GM18870 (cell line): ENCODE results near the gene LTBP1.
"Not testable (repeated sequence)": the region's sequence is repeated elsewhere in the genome, so short reads cannot be mapped to it uniquely, and the experiment has no call there.

Experiments
- ATAC-seq: cut with Tn5 transposase; IDR thresholded peaks from one replicate; pipeline ENCODE4 v1.9.1; 2021; ENCODE audit warnings: moderate library complexity; ENCODE audit not compliant: unreplicated experiment

LTBP1 gene

GRCh38 chr2:33032245-33032644 lies 85.5 kb downstream of the LTBP1 start:
- ATAC-seq = no peak

DNA sequence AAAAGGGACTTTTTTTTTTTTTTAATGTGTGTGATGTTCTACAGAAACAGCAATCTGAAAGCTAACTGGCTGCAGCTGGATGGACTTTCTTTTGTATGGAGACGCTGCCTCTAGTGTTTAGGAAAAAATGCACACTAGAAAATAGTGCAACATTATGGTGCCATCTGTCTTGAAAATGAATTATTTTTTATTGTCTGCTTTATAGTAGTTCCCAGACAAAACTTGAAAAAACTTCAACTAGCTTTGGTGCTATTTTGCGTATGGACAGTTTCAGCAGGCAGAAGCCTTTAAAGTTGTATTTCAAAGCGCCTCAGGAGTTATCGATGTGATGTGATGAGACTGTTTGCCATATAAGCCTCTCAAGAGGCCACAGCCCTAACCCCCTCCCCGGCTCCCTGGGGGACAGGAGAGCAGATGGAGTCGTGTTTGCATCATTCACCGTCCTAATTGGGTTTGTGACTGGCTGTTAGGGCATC lies 86.9 kb downstream of the LTBP1 start:
- ATAC-seq = no peak

DNA sequence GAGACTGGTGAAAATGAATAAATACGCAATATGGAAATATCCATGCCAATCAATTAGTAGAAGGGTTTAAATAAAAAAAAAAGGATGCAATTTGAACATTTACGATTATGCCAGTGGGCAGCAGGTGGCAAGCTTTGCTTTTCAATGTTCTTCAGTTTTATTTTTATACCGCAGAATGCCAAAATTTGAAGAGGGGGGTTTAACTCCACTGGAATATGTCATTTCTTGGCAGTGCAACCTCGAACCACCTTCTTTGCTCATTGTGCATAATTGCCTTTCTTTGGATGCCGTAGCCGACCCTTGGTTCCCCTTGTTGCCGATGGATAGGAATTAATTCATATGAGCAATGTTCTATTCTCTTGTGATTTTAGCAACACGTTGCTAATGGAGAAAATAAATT lies 88.0 kb downstream of the LTBP1 start:
- ATAC-seq = no peak

GRCh38 chr2:33038230-33038629 lies 91.5 kb downstream of the LTBP1 start:
- ATAC-seq = no peak

- no peak for ATAC-seq
Observed at GRCh38 chr2:33038799-33039198, 92.0 kb downstream of the LTBP1 start.

GRCh38 chr2:33040541-33040940 lies 93.8 kb downstream of the LTBP1 start:
- ATAC-seq = no peak

DNA sequence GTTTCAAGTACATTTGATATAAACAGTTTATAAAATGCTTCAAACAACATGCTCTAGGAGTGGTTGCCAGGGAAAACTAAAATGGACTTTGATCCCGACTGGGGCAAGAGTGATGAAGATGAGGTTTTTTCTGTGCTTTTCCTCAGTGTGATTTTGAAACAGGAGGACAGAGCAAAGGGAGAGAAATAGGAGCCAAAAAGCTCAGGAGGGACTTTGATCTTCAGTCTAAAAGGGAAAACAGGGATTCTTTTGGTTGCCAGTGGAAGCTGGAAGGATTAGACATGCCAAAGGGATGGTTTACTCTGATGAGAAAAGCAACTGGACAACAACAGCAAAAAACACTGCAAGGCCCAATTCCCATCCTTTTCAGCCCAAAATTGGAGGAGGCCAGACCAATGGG lies 95.5 kb downstream of the LTBP1 start:
- no peak for ATAC-seq

DNA sequence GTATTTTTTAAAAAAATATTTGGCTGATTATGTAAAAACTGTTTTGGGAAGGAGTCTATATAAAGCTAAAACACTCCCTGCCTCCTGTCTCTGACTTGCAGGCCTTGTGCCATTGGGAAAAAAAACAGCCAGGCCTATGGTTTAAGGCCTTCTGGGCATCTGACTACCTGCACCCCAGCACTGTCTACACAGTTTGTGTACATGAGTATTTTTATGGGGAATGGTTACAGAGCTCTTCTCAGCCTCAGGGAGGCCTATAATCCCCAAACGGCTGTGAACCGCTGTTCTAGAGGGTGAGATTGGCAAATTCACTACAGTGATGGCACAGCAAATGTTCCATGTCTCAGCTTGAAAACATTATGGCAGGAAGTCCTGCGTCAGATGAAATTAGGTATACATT lies 96.1 kb downstream of the LTBP1 start:
- no peak for ATAC-seq

- no peak for ATAC-seq
Observed at GRCh38 chr2:33047939-33048338, 101.2 kb downstream of the LTBP1 start.

DNA sequence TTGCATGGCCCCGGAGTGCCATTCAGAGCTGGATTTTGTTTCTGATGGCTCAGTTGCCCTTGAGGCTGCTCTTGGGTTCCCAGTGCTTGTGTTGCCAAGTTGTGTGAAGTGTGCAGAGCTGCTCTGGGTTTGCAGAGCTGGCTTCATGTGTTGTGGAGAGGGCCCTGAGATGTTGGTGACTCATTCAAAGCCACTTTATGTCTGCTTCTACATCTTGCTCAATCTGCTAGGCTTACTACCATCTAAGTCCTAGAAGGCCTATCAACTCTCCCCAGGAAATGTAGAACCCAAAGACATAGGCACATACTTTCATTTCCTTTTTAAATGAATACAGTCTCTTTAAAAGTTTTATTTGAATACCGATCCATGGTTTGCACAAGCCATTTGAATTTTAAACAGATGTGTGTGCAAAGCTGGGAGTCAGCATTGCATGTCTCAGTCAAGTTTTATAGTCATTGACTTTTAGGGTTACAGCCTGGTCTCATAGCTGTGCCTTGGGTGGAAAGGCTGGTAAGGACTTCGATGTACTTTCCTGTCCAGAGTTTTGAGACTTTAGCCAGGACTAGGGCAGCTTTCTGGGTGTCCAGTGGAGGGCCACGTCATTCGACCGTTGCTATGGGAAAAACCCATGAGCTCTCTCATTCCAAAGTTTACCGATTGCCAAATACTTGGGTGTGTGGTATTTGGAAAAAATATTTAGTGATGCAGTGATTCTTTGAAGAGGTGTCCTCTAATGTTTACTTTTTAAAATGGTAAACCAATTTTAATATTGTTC lies 105.0 kb downstream of the LTBP1 start:
- no peak for ATAC-seq

GRCh38 chr2:33052361-33052735 lies 105.6 kb downstream of the LTBP1 start:
- ATAC-seq = no peak

DNA sequence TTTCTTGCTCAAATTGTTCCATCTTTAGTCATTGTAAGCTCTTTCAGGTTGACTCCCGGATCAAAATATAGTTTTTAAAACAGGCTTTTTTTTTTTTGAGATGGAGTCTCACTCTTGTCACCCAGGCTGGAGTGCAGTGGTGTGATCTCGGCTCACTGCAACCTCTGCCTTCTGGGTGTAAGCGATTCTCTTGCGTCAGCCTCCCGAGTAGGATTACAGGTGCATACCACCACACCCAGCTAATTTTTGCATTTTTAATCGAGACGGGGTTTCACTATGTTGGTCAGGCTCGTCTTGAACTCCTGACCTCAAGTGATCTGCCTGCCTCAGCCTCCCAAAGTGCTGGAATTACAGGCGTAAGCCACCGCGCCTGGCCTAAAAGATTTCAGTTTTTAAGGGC lies 106.0 kb downstream of the LTBP1 start:
- ATAC-seq = not testable (repeated sequence)

DNA sequence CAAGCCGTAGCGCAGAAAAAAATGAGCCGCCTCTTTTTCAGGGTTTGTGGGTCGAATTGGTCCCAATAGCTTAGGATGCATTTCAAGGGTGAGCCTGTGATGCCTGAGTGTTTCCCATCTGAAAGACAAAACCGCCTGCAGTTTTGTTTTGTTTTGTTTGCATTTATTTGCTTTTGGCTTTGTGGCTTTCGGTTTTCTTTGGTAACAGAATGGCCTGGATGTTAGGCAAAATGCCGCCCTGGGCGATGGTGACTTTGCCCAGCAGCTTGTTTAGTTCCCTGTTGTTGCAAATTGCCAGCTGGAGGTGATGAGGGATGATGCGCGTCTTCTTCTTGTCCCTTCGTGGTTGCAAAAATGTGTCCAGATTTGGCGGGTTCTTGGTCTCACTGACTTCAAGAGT lies 109.4 kb downstream of the LTBP1 start:
- no peak for ATAC-seq

DNA sequence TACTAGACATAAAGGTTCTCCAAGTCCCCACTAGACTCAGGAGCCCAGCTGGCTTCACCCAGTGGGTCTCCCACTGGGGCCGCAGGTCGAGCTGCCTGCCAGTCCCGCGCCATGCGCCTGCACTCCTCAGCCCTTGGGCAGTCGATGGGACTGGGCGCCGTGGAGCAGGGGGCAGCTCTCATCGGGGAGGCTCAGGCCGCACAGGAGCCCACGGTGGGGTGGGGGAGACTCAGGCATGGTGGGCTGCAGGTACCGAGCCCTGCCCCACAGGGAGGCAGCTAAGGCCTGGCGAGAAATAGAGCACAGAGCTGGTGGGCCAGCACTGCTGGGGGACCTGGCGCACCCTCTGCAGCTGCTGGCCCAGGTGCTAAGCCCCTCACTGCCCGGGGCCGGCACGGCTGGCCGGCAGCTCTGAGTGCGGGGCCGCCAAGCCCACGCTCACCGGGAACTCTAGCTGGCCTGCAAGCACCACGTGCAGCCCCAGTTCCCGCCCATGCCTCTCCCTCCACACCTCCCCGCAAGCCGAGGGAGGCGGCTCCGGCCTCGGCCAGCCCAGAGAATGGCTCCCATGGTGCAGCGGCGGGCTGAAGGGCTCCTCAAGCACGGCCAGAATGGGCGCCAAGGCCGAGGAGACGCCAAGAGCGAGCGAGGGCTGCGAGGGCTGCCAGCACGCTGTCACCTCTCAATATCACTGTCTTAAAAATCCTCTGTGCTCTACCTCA lies 110.7 kb downstream of the LTBP1 start:
- ATAC-seq = not testable (repeated sequence)

- no peak for ATAC-seq
Observed at GRCh38 chr2:33058716-33059470, 112.1 kb downstream of the LTBP1 start.

- no peak for ATAC-seq
Observed at GRCh38 chr2:33059471-33060156, 112.9 kb downstream of the LTBP1 start.

- ATAC-seq = no peak
Observed at GRCh38 chr2:33060405-33060804, 113.7 kb downstream of the LTBP1 start.

GRCh38 chr2:33062665-33063250 lies 116.0 kb downstream of the LTBP1 start:
- no peak for ATAC-seq

- ATAC-seq = no peak
Observed at GRCh38 chr2:33064349-33064801, 117.6 kb downstream of the LTBP1 start.

DNA sequence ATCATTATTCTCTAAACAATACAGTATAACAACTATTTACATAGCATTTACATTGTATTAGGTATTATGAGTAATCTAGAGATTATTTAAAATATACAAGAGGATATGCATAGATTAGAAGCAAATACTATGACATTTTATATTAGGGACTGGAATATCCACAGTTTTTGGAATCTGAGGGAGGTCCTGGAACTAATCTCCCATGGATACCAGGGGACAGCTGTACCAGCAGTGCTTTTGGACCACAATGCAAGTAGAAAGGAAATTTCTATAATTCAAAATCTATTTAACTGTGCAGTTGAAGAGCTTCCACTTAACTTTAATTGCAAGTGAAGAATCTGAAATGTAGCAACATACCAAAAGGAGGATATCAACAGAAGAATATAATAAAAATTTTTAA lies 120.8 kb downstream of the LTBP1 start:
- no peak for ATAC-seq

- ATAC-seq = no peak
Observed at GRCh38 chr2:33068261-33068660, 121.5 kb downstream of the LTBP1 start.
